Spinal cord (tissue), 10 donors: ENCODE measurements around the gene AVP. TPM values are rescaled to one million over a fixed set of nuclear protein-coding genes. Genes with fewer than 3 reads are reported as not detected.

Experiments used
- DNase-seq, 6 donors: peaks; one replicate each; pipeline versions ENCODE4 v3.0.0 to v3.0.0-alpha.2; 2013 to 2015; ENCODE audit warnings: low spot score in 6 of 6, low read depth in 4 of 6
- H3K27ac ChIP-seq: one replicate; pipeline ENCODE4 v1.5.1; 2013; ENCODE audit warnings: low read depth, low read length, control low read depth
- H3K27me3 ChIP-seq: one replicate; pipeline ENCODE4 v1.6.1; 2013; ENCODE audit warnings: low read length; ENCODE audit not compliant: control insufficient read depth, insufficient read depth
- H3K36me3 ChIP-seq: one replicate; pipeline ENCODE4 v1.6.1; 2013; ENCODE audit warnings: low read length; ENCODE audit not compliant: control insufficient read depth, insufficient read depth
- H3K4me1 ChIP-seq: one replicate; pipeline ENCODE4 v1.6.1; 2013; ENCODE audit warnings: low read length; ENCODE audit not compliant: control insufficient read depth, insufficient read depth
- H3K4me3 ChIP-seq: one replicate; pipeline ENCODE4 v1.5.1; 2013; ENCODE audit warnings: low read depth, low read length, control low read depth
- H3K9me3 ChIP-seq: one replicate; pipeline ENCODE4 v1.6.1; 2013; ENCODE audit warnings: low read length; ENCODE audit not compliant: control insufficient read depth, insufficient read depth
- WGBS: methylation state at CpG from one replicate; pipeline ENCODE4 v1.1.5; 2013; ENCODE audit warnings: missing lambda C conversion rate; ENCODE audit not compliant: insufficient coverage; 5-methylcytosine and 5-hydroxymethylcytosine counted together
- polyA plus RNA-seq, 2 donors: library from polyadenylated mRNA; unstranded; fragments of 120-200 nt; gene quantifications; one replicate each; pipeline ENCODE4 v1.2.1, GENCODE V29; 2013; ENCODE audit not compliant: insufficient read length in 2 of 2
- total RNA-seq, 2 donors: library from RNA; depleted of rRNA in 1 of 2; stranded (reverse); fragments of 120-200 nt in 1 of 2; fragments of >200 nt in 1 of 2; gene quantifications; one replicate each; pipeline versions ENCODE4 v1.2.3 to v1.2.4, GENCODE V29; 2013 to 2014
- donor health status: healthy.

AVP gene
- total and polyA plus RNA-seq, 4 donors = not detected

DNA sequence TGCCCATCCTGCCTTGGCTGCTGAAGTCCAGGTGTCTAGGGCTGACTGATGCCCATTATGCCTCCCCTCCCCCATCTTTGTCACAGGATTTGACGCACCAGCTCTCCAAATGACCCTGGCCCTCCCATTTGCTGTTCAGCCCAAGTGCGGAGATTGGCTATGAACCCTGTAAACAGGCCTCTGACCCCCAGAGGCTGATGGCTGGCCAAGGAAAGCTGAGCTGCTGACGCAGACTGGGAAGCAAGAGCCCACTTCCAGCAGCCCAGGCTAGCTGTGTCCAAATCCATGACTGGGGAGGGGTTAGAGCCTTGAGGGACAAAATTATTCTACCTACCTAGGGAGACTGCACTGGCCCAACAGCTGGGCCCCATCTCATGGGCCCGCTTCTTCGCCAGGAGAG, 41.9 kb downstream of the AVP start:
- Histone ChIP-seq H3K4me1 (peaks cover 27% of the 10 kb centered on the region), H3K9me3 (no peaks in the 10 kb centered on the region), H3K27ac (peak overlapping the region; percentile 71), H3K36me3 (peaks cover 52% of the 10 kb centered on the region), H3K27me3 (no peaks in the 10 kb centered on the region), H3K4me3 (no peak overlapping the region)
- WGBS = 59% methylated on average over 2 of the region's 5 CpGs
- peak in 1 of 6 donors; percentile 46 for DNase-seq

DNA sequence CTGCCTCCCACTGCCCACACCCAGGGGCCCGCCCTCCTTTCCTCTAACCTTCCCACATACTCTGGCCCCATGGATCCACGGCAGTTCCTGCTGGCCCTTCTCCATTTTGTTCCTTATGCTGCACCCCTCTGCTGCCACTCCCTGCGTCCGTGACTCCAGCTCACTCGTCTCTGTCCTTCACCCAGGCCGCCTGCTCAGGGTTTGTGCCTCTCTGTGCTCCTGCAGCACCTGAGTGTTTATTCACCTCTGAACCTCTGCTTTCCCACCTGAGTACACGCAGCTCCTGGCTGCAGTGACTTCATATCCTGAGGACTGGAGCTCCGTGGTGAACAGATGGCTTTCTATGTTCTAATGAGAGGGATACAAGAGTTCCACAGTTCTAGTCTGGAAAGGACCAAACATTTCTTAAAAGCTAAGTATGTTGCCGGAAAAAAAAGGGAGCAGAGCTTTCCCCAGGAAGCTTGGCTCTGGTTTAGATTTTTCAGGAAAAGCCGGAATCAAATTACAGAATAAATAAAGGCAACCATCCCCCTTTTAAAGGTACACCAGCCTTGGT, 42.6 kb downstream of the AVP start:
- DNase-seq = peak in 1 of 6 donors; percentile 35
- Histone ChIP-seq H3K27ac (peak overlapping the region; percentile 76), H3K36me3 (peaks cover 52% of the 10 kb centered on the region), H3K27me3 (no peaks in the 10 kb centered on the region), H3K9me3 (no peaks in the 10 kb centered on the region), H3K4me1 (peaks cover 21% of the 10 kb centered on the region), H3K4me3 (peak overlapping the region; percentile 1)
- 65% methylated on average over 7 of the region's 10 CpGs for WGBS

DNA sequence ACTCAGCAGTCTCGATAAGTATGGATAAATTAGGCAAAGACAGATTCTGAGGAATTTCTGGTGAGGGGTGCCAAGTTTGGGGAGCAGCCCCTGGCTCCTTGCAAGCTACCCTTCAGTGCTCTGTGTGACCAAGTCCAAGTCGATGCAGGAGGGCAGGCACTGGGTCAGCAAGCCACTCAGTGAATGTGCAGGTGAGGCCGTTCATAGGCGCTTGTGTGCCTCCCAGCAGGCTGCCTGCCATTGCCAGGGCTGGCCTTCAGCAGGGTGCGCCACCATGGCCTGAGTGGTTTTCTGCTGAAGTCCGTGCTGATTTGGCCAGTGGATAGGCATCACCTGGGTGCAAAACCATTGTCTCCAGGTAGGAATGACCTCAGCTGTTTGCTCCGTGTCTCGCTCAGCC, 44.4 kb downstream of the AVP start:
- no peaks in the 10 kb centered on the region for H3K27me3 ChIP-seq
- peaks cover 67% of the 10 kb centered on the region for H3K36me3 ChIP-seq
- 91% methylated on average over 8 of the region's 8 CpGs for WGBS
- no peak for DNase-seq
- H3K4me1 ChIP-seq = peaks cover 15% of the 10 kb centered on the region
- H3K4me3 ChIP-seq = no peak overlapping the region
- H3K9me3 ChIP-seq = no peaks in the 10 kb centered on the region
- no peak overlapping the region for H3K27ac ChIP-seq

DNA sequence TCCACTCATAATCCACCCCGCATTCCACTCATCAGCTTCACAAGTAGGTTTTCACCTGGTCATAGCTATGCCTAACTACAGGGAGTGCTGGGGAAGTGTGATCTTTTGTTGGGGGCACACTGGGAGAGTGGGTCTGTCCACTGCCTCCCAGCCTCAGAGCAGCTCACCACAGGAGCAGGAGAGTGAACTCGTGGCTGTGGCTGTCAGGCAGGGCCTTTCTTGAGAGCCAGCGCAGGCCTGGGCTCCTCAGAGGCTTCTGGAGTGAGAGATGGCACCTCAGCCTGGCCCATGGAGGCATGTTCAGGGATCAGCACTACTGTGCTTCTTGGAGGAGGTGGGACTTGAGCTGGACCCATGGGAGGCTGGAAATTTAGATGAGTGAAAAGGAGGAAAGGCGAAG, 45.1 kb downstream of the AVP start:
- 100% methylated on average over 3 of the region's 4 CpGs for whole genome bisulfite sequencing
- Histone ChIP-seq H3K27me3 (no peaks in the 10 kb centered on the region), H3K4me3 (no peak overlapping the region), H3K9me3 (no peaks in the 10 kb centered on the region), H3K4me1 (peaks cover 10% of the 10 kb centered on the region), H3K27ac (no peak overlapping the region), H3K36me3 (peaks cover 67% of the 10 kb centered on the region)
- no peak for DNase-seq

DNA sequence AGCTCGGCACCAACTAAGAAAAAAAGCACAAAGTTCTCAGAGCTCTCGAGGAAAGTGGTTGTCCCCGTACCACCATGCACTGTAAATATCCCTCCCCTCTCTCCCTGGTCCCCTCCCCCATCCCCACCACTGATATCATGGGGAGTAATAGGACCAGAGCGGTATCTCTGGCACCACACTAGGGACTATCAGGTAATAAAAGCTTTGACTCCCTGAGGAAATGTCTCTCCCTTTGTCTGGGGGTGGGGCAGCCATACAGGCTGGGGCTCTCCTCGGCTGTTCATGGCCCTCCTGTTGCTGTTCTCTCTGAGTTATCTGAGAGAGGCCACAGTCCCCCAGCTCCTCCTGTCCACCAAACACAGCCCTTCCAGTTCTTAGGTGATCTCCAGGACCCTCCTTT, 46.1 kb downstream of the AVP start:
- Histone ChIP-seq H3K36me3 (peaks cover 68% of the 10 kb centered on the region), H3K27ac (no peak overlapping the region), H3K4me3 (no peak overlapping the region), H3K4me1 (peaks cover 10% of the 10 kb centered on the region), H3K9me3 (no peaks in the 10 kb centered on the region), H3K27me3 (no peaks in the 10 kb centered on the region)
- WGBS = 50% methylated on average over 2 of the region's 5 CpGs
- no peak for DNase-seq

DNA sequence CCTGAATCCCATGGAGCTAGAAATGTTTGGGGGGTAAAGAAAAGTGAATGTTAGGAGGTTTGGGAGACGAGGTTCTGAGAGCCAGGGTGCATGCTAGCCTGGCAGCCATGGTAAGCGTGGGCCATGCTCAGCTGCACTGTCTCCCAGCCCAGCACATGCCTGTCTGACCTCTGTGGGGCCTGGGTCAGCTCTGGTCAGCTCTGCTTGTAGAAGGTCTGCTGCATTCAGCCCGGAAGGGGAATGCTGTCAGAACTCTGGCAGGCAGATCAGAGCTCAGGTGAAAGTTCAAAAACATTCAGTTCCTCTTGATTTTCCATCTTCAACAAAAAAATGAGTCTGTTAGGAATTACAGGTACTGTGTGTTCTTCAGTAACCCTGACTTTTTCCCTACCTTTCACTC, 46.9 kb downstream of the AVP start:
- H3K9me3 ChIP-seq = no peaks in the 10 kb centered on the region

DNA sequence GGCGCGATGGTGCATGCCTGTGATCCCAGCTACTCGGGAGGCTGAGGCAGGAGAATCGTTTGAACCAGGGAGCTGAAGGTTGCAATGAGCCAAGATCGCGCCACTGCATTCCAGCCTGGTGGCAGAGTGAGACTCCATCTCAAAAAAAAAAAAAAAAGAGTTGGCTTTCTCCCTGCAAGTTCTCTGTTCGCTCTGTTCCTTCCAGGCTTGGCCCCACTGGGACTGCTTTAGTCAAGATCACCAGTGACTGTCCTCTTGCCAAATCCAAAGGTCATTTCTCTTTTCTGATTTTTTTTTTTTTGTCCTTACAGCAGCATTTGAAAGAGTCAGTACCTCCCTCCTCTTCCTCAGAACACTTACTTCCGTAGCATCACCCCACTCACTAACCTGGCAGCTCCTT, 51.9 kb downstream of the AVP start:
- Histone ChIP-seq H3K9me3 (no peaks in the 10 kb centered on the region), H3K27me3 (no peaks in the 10 kb centered on the region), H3K4me3 (no peak overlapping the region), H3K4me1 (peaks cover 5% of the 10 kb centered on the region), H3K36me3 (peaks cover 87% of the 10 kb centered on the region), H3K27ac (no peak overlapping the region)
- DNase-seq = no peak
- 88% methylated on average over 8 of the region's 8 CpGs for WGBS

More for the DNA sequence above, 46.9 kb downstream of the AVP start:
- peaks cover 7% of the 10 kb centered on the region for H3K4me1 ChIP-seq
- no peaks in the 10 kb centered on the region for H3K27me3 ChIP-seq
- WGBS = 95% methylated on average over 2 of the region's 3 CpGs
- no peak overlapping the region for H3K27ac ChIP-seq
- H3K36me3 ChIP-seq = peaks cover 69% of the 10 kb centered on the region
- DNase-seq = no peak
- H3K4me3 ChIP-seq = no peak overlapping the region

Other genes with a start within 250 kb of the AVP start
- gene PCED1A, start 244.1 kb downstream of the AVP start, total RNA-seq = 10 to 100 TPM; 15.7 to 46.7 TPM
- 10 to 100 TPM; 57.9 to 64.9 TPM for gene PCED1A, start 244.1 kb downstream of the AVP start, polyA plus RNA-seq
- gene VPS16, start 244.0 kb downstream of the AVP start, total RNA-seq = 10 to 100 TPM; 35.3 to 57.0 TPM
- 10 to 100 TPM; 65.5 to 71.6 TPM for gene VPS16, start 244.0 kb downstream of the AVP start, polyA plus RNA-seq
- gene PTPRA, start 211.2 kb downstream of the AVP start, total RNA-seq = 100 to 1,000 TPM; 113 to 171 TPM
- gene PTPRA, start 211.2 kb downstream of the AVP start, polyA plus RNA-seq = 100 to 1,000 TPM; 160 to 182 TPM
- under 1 TPM in 1 of 2 donors, not detected in 1; 0.44 TPM for gene GNRH2, start 41.1 kb downstream of the AVP start, total RNA-seq
- 1 to 10 TPM in 1 of 2 donors, under 1 TPM in 1; 0.68 to 1.8 TPM for gene GNRH2, start 41.1 kb downstream of the AVP start, polyA plus RNA-seq
- 10 to 100 TPM; 24.1 to 63.7 TPM for gene MRPS26, start 38.7 kb downstream of the AVP start, total RNA-seq
- gene MRPS26, start 38.7 kb downstream of the AVP start, polyA plus RNA-seq = 10 to 100 TPM; 84.3 to 91.1 TPM
- gene OXT, start 13.1 kb downstream of the AVP start, total RNA-seq = under 1 TPM in 1 of 2 donors, not detected in 1; 0.33 TPM
- under 1 TPM in 1 of 2 donors, not detected in 1; 0.32 TPM for gene OXT, start 13.1 kb downstream of the AVP start, polyA plus RNA-seq
- 10 to 100 TPM; 15.5 to 17.0 TPM for gene FASTKD5, start 75.1 kb upstream of the AVP start, total RNA-seq
- gene FASTKD5, start 75.1 kb upstream of the AVP start, polyA plus RNA-seq = 10 to 100 TPM; 13.7 to 15.6 TPM
- 1 to 10 TPM; 2.7 to 6.8 TPM for gene UBOX5, start 75.1 kb upstream of the AVP start, total RNA-seq
- 1 to 10 TPM; 5.0 to 8.2 TPM for gene UBOX5, start 75.1 kb upstream of the AVP start, polyA plus RNA-seq
- 10 to 100 TPM; 21.4 to 27.7 TPM for gene LZTS3, start 88.8 kb upstream of the AVP start, total RNA-seq
- 10 to 100 TPM; 79.5 to 83.2 TPM for gene LZTS3, start 88.8 kb upstream of the AVP start, polyA plus RNA-seq
- gene DDRGK1, start 120.0 kb upstream of the AVP start, total RNA-seq = 10 to 100 TPM; 23.0 to 64.9 TPM
- gene DDRGK1, start 120.0 kb upstream of the AVP start, polyA plus RNA-seq = 10 to 100 TPM; 61.6 to 79.0 TPM
- 10 to 100 TPM; 24.4 to 49.5 TPM for gene ITPA, start 124.8 kb upstream of the AVP start, total RNA-seq
- 10 to 100 TPM; 68.0 to 82.8 TPM for gene ITPA, start 124.8 kb upstream of the AVP start, polyA plus RNA-seq
- gene SLC4A11, start 154.5 kb upstream of the AVP start, total RNA-seq = under 1 TPM; 0.20 to 0.50 TPM
- gene SLC4A11, start 154.5 kb upstream of the AVP start, polyA plus RNA-seq = 1 to 10 TPM in 1 of 2 donors, under 1 TPM in 1; 0.44 to 1.3 TPM